Stimulated activated CD4-positive, alpha-beta T cell treated with anti-CD3 and anti-CD28 coated beads, TNF-alpha, amount 100 ng/mL, for 4 hours (primary cell): ENCODE measurements around the gene LIAS.
A peak's percentile ranks its signal among the peaks of the same experiment; 100 is the strongest.
"Not testable (repeated sequence)": the region's sequence is repeated elsewhere in the genome, so short reads cannot be mapped to it uniquely, and the experiment has no call there.

Experiments used
- DNase-seq, 3 experiments: peaks; one replicate each; pipeline ENCODE4 v3.0.0-alpha.2; 2020; ENCODE audit warnings: low read depth in 3 of 3

LIAS gene

DNA sequence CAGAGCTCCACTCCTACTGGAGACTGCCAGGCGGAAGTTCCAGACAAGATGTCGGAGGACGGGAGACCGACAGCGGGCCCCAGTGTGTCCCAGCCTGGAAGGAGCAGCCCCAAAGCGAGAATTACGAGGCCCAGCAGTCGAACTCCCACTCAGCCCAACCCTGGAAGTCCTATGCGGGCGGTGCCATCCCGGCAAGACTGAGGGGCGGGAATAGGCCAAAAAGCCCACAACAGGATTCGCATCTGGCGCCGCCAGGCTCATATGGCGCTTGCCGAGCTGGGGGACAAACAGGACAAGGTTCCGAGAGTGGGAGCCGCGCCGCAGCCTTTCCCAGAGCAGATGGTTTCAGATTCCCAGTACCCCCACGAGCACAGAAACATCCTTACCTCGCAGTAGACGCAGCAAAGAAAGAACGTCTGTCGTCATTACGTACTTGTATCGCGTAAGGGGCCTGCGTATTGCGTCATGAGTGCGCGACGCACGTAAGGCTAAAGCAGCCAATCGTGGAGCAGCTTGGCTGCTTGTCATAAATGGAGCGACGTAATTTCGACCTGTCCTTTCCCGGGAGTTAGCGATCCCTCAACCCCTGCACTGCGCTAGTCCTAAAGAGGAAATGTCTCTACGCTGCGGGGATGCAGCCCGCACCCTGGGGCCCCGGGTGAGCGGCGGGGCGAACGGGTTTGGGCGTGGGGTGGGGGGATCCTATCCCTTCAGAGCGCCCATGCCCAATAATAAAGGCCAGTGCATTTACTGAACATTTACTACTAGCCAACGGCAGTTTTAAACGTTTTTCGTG, at the start of gene LIAS, which contains the start of gene RPL9:
LIAS (plus strand) TSS at position 552 of the 796 bp plus-strand sequence; CDS start at position 614, 62 bp downstream.
RPL9 (minus strand) TSS at position 418 of the 796 bp plus-strand sequence. CDS start 483 bp downstream, outside the sequence.
- DNase-seq, result peak; percentile 76 to 88 (median 87)

- DNase-seq, result no peak
Observed at GRCh38 chr4:39410415-39410814, 48.4 kb upstream of the LIAS start.

GRCh38 chr4:39411561-39411960, 47.3 kb upstream of the LIAS start:
- not testable (repeated sequence) for DNase-seq

GRCh38 chr4:39415678-39416283, 43.1 kb upstream of the LIAS start:
- DNase-seq, result no peak

DNA sequence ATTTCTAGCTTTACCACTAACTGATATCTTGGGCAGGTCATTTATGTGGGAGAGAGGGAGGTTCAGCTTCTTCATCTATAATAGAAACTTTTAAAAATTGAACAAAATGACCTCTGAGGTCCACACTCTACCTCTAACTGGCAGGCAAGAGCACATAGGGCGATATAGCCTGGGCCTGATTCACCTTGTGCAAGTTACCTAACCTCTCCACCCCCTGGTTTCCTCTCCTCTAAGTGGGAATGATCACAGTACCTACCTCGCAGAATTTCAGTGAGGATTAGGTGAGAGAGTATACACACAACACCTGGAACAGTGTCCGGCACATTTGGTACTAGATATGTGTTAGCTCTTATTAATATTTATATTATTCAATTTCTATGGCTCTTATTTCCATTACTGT, 36.6 kb upstream of the LIAS start:
- DNase-seq, result no peak

- DNase-seq, result not testable (repeated sequence)
Observed at GRCh38 chr4:39425297-39425696, 33.6 kb upstream of the LIAS start.

- DNase-seq, result no peak
Observed at GRCh38 chr4:39426728-39427127, 32.1 kb upstream of the LIAS start.

DNA sequence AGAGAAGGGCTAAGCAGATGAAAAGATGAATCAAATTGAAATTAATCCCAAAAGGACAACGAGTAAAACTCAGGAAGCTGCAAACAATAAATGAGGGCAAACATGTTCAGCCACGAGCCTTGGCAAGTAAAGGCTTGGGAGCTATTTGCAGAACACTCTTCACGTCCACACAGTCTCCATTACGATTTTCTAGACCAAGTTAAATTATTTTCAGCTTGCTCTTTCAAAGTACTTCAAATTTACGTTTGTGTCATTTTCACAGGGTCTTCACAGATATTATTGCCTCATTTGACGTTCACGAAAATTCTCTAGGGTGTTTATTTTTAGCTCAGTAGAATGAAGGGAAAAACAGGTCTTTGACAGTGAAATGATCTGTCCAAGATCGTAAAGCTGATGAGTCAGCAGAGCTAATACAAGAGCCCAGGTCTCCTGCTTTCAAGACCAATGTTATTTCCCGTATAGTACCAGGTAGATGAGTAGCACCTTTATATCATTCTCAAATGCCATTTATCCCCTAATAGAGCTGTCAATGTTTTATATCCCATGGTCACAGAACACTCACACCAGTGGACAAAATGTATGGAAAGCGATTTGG, 31.2 kb upstream of the LIAS start:
- DNase-seq, result no peak

DNA sequence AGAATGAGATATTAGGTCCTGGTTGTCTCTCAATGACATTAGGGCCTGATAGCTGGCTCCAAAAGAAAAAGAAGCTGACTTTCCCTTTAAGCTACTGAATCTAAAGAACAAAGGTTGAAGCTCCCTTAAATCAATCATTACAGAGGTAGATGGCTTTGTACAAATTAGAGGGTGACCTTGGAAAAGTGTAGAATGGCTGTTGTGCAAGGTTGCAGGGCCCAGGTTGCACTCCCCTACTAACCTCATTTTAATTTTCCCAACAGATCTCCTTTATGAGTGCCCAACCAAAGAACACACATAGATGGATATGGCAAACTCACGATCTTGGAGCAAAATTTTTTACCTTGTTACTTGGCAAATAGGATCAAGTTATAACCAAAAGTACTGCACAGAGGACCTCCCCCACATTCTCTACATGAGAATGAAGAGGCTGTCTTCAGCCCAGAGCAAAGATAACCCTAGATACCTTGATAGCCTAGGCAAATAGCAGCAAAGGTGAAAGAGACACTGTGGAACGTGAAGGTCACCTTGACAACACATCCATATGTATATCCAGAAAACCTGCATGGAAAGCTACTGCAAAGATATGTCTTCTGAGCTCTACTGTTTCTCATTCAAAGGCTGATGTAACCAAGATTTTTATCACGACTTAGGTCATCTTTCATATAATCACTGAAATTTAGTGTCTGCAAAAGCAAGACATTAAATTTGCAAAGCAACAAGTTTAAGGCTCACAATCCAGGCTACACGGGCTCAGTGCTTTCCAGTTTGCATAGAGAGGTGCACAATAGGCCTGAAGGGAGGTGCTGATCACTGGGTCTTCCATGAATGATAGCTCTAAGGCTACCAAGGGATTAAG, 29.2 kb upstream of the LIAS start:
- no peak for DNase-seq

- DNase-seq, result no peak
Observed at GRCh38 chr4:39433878-39434492, 24.9 kb upstream of the LIAS start.

- no peak for DNase-seq
Observed at GRCh38 chr4:39435659-39436563, 22.9 kb upstream of the LIAS start.

- no peak for DNase-seq
Observed at GRCh38 chr4:39441593-39441992, 17.3 kb upstream of the LIAS start.

GRCh38 chr4:39442998-39443397, 15.9 kb upstream of the LIAS start:
- no peak for DNase-seq

GRCh38 chr4:39446483-39446841, 12.4 kb upstream of the LIAS start:
- no peak for DNase-seq

DNA sequence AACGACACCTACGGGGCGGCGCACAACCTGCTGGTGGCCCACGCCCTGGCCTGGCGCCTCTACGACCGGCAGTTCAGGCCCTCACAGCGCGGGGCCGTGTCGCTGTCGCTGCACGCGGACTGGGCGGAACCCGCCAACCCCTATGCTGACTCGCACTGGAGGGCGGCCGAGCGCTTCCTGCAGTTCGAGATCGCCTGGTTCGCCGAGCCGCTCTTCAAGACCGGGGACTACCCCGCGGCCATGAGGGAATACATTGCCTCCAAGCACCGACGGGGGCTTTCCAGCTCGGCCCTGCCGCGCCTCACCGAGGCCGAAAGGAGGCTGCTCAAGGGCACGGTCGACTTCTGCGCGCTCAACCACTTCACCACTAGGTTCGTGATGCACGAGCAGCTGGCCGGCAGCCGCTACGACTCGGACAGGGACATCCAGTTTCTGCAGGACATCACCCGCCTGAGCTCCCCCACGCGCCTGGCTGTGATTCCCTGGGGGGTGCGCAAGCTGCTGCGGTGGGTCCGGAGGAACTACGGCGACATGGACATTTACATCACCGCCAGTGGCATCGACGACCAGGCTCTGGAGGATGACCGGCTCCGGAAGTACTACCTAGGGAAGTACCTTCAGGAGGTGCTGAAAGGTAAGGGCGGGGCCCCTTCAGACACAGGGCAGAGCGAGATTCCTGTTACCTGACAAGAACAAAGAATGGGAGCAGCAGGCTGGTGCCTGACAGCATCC, 11.8 kb upstream of the LIAS start:
- no peak for DNase-seq

DNA sequence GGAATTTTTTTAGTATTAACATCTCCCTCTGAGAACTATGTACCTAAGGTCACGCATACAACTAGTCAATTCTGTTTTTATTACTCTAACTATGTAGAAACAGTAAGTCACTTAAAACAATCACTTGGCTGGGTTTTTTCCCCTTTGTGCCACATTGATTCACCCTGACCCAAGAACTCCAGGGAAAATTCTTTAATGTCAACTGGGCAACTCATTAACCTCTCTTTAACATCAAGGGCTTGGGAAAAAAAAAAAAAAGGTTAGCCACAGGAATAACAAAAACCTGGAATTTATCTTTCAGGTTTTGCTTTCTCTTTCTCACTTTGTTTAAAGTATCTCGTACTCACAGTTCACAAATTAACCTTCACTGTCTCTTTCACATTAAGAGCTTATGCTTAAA, 8.2 kb upstream of the LIAS start:
- DNase-seq, result no peak

- DNase-seq, result no peak
Observed at GRCh38 chr4:39451423-39452023, 7.3 kb upstream of the LIAS start.

GRCh38 chr4:39452153-39452859, 6.5 kb upstream of the LIAS start:
- no peak for DNase-seq
